Gastroesophageal sphincter (tissue), 4 donors: ENCODE data around the gene LDHAL6B. TPM values are rescaled to one million over a fixed set of nuclear protein-coding genes. Genes with fewer than 3 reads are reported as not detected.

ENCODE experiments used
- ATAC-seq: fragments of 150-250 bp; one replicate; pipeline ENCODE4 v1.9.1; 2016; ENCODE audit warnings: mild to moderate bottlenecking, moderate library complexity
- H3K27ac ChIP-seq, 4 donors: fragments of 200-600 bp; sonication (generic) in 3 of 4; 1 replicate in 3 of 4; 2 replicates in 1 of 4; pipeline ENCODE4 v1.5.1; 2016 to 2019
- H3K27me3 ChIP-seq: fragments of 200-600 bp; sonication (generic); one replicate; pipeline ENCODE4 v1.5.1; 2019
- H3K36me3 ChIP-seq, 2 donors: fragments of 200-600 bp; sonication (generic); one replicate each; pipeline ENCODE4 v1.5.1; 2019; ENCODE audit warnings: control low read depth in 1 of 2
- H3K4me1 ChIP-seq, 3 donors: fragments of 200-600 bp; sonication (generic); 1 replicate in 2 of 3; 2 replicates in 1 of 3; pipeline ENCODE4 v1.5.1; 2016 to 2019; ENCODE audit warnings: control low read depth in 2 of 3
- H3K4me3 ChIP-seq, 2 donors: fragments of 200-600 bp; sonication (generic); one replicate each; pipeline ENCODE4 v1.5.1; 2019; ENCODE audit warnings: mild to moderate bottlenecking in 1 of 2, moderate library complexity in 1 of 2
- H3K9me3 ChIP-seq, 3 donors: fragments of 200-600 bp; sonication (generic); one replicate each; pipeline ENCODE4 v1.5.1; 2017 to 2019; ENCODE audit warnings: control low read depth in 2 of 3
- EP300 ChIP-seq: sonication (generic); formaldehyde crosslinking; IDR thresholded peaks from one replicate; pipeline ENCODE4 v1.6.1; 2017; ENCODE audit warnings: antibody characterized with exemption, mild to moderate bottlenecking
- POLR2A ChIP-seq, 2 donors: fragments of 450-650 bp; IDR thresholded peaks; one replicate each; pipeline ENCODE4 v1.6.1; 2017; ENCODE audit warnings: antibody characterized with exemption in 2 of 2, mild to moderate bottlenecking in 2 of 2, moderate library complexity in 1 of 2
- POLR2AphosphoS5 ChIP-seq: sonication (generic); formaldehyde crosslinking; IDR thresholded peaks from one replicate; pipeline ENCODE4 v1.6.1; 2017; ENCODE audit warnings: antibody characterized with exemption
- WGBS, 2 donors: methylation state at CpG; one replicate each; pipeline ENCODE4 v1.1.5; 2018; ENCODE audit warnings: low coverage in 1 of 2; 5-methylcytosine and 5-hydroxymethylcytosine counted together
- total RNA-seq, 4 donors: library from RNA; depleted of rRNA; stranded (reverse); fragments of >200 nt; gene quantifications; one replicate each; pipeline ENCODE4 v1.1.0, GENCODE V29; 2016
- TF ChIP-seq, protein P1 (sequence below), 4 experiments: fragments of 200-600 bp in 2 of 4; fragments of 450-650 bp in 2 of 4; sonication (generic) in 1 of 4; IDR thresholded peaks; one replicate each; pipeline ENCODE4 v1.5.1; 2017 to 2019; ENCODE audit warnings: antibody characterized with exemption in 4 of 4, mild to moderate bottlenecking in 2 of 4, moderate library complexity in 2 of 4

LDHAL6B gene
- total RNA-seq, 4 donors from 2014 or later: 0.54 TPM; not detected in 3

DNA sequence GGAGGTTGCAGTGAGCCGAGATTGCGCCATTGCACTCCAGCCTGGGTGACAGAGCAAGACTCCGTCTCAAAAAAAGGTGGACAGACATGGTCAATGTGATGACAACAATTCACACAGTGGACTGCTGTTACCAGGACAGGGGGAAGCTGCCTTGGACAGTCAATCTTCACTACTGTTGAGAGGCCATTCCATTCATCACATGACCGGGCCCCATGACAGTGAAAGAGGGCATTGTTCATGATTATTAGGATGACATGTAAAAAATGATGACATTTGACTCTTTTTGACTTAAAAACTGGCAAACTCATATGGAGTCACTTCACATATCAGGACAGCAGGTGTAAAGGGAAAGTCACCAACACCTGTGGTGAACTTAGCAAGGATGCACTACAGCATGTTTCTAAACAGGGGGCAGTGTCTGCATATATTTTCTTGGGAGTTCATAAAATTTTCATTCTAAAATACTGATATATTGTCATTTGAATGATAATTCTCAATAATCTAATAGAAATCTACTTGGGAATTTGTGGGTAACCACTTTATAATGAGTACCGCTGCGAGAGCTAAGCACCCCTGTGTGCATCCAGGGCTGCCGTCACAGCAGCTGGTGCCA is 34.2 kb upstream of the LDHAL6B start:
- no peak overlapping the region for H3K4me3 ChIP-seq

DNA sequence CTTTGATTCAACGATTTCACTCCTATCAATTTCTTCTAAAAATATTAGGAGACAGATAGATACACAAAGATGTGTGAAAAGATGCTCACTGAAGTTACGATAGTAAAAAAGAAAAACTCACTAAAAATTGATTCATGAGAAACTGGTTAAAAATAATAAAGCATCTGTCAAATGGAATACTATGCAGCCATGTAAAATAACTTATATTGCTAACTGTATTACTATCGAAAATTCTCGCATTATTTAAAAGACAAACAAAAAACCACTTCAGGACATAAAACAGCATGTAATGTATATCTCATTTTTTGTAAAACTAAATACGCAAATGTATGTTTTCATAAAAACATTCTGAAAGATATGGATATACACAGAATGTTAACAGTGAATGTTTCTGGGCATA is 33.4 kb upstream of the LDHAL6B start:
- Histone ChIP-seq H3K9me3 (no peaks in the 10 kb centered on the region), H3K36me3 (peaks cover 0 to 71% of the 10 kb centered on the region in 2 donors), H3K27me3 (no peaks in the 10 kb centered on the region), H3K27ac (no peak overlapping the region), H3K4me3 (no peak overlapping the region), H3K4me1 (peaks cover 0 to 31% (median 2%) of the 10 kb centered on the region in 3 donors)
- WGBS, 2 donors: 95 to 96% methylated on average over 5 of the region's 5 CpGs
- TF ChIP-seq EP300 (no peak), POLR2AphosphoS5 (no peak), POLR2A (IDR thresholded peaks at IDR 0.05) (no peak)
- TF ChIP-seq, protein P1, sequence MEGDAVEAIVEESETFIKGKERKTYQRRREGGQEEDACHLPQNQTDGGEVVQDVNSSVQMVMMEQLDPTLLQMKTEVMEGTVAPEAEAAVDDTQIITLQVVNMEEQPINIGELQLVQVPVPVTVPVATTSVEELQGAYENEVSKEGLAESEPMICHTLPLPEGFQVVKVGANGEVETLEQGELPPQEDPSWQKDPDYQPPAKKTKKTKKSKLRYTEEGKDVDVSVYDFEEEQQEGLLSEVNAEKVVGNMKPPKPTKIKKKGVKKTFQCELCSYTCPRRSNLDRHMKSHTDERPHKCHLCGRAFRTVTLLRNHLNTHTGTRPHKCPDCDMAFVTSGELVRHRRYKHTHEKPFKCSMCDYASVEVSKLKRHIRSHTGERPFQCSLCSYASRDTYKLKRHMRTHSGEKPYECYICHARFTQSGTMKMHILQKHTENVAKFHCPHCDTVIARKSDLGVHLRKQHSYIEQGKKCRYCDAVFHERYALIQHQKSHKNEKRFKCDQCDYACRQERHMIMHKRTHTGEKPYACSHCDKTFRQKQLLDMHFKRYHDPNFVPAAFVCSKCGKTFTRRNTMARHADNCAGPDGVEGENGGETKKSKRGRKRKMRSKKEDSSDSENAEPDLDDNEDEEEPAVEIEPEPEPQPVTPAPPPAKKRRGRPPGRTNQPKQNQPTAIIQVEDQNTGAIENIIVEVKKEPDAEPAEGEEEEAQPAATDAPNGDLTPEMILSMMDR (IDR thresholded peaks at IDR 0.05): no peak
- ATAC-seq: no peak

More for the DNA sequence above, 34.2 kb upstream of the LDHAL6B start:
- Histone ChIP-seq H3K9me3 (no peaks in the 10 kb centered on the region), H3K4me1 (peaks cover 0 to 31% (median 2%) of the 10 kb centered on the region in 3 donors), H3K27me3 (no peaks in the 10 kb centered on the region), H3K36me3 (peaks cover 0 to 63% of the 10 kb centered on the region in 2 donors), H3K27ac (no peak overlapping the region)
- no peak for ATAC-seq
- no peak for TF ChIP-seq POLR2AphosphoS5
- TF ChIP-seq, protein P1 (IDR thresholded peaks at IDR 0.05): no peak
- no peak for TF ChIP-seq POLR2A (IDR thresholded peaks at IDR 0.05)
- no peak for TF ChIP-seq EP300
- WGBS, 2 donors: 92 to 98% methylated on average over 4 to 7 of the region's 7 CpGs

DNA sequence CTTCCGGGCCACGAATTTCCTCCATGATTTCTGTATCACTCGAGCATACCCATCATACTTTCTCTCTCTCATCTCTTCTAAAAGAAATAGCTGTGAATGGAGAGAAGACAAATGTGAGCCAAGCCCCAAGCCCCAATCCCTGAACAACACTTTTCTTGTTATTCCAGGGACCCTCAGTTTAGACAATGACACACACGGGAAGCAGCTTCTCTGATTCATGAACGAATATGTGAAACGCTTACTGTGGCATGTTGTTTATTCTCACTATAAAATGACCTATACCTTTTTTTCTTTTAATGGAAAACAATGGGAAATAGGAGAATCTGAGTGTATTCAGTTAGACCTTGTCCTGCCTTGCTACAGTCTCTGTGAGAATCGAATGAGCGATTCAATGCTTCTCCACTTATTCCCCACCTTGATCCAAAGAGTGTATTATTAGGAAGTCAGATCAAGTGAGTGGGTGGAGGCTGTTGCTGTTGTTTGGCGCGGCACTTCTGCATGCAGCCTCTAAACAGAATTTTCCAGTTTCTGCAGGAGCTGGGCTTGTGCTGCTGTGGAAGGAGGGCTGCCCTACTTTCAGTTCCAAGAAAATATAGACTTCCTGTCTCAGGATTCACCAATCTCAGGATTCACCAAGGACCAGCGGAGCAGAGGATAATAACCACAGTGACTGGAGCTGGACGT is 32.4 kb upstream of the LDHAL6B start:
- peak; percentile 6 for ATAC-seq
- no peaks in the 10 kb centered on the region for H3K27me3 ChIP-seq
- H3K27ac ChIP-seq: peak overlapping the region in 2 of 4 donors; percentile 22 to 48

DNA sequence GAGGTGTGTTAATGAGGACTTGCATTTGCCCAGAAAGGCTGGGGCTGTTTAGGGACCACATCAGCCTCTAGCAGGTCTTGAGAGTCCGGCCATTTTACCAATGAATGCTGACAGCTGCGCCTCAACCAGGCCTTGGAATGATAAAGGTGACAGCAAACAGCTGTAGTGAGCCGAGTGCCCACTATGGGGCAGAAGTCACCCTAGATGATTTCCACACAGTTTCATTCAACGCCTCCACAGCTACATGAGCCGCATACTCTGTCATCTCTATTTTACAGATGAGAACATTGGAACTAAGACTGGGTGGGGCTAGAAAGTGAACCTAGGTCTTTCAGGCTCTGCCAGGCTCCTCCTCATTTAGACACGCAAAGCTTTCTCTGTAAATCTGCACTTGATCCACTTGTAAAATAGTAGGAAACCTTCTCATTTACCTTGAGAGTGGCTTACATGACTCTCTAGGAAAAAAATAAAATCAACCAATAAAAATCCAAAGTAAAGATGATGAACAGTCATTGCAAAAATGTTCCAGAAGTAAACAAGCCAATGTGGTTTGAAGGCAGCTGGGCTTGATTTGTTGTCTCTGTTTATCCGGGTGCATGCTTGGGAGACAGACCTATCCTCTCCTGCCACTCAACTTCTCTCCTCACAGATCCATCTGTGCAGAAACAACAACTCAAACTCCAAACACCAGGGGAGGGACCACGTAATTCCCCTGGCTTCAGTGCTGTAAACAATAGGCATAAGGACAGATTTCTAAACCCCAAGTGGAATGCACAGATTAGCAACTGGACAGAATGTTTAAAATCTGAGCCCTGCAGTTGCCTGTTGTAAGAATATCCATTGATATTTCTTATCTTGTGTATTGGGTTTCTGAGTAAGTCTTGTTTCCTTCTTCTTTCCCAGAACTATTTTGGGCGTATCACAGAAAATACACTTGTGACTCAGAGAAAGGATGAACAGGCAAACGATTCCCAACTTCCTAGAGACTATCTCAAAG is 31.5 kb upstream of the LDHAL6B start:
- no peaks in the 10 kb centered on the region for H3K27me3 ChIP-seq
- H3K4me3 ChIP-seq: no peak overlapping the region
- H3K4me1 ChIP-seq: peaks cover 0 to 14% (median 2%) of the 10 kb centered on the region in 3 donors
- WGBS, 2 donors: 29 to 69% methylated on average over 6 to 8 of the region's 10 CpGs
- peak overlapping the region in 3 of 4 donors; percentile 14 to 48 (median 22) for H3K27ac ChIP-seq
- H3K36me3 ChIP-seq: peaks cover 0 to 86% of the 10 kb centered on the region in 2 donors
- TF ChIP-seq, protein P1 (IDR thresholded peaks at IDR 0.05): peak in 3 of 4 experiments; percentile 29 to 59 (median 39)
- no peak for TF ChIP-seq EP300
- peak; percentile 61 for ATAC-seq
- H3K9me3 ChIP-seq: no peaks in the 10 kb centered on the region

More for the DNA sequence above, 32.4 kb upstream of the LDHAL6B start:
- WGBS, 2 donors: 77 to 83% methylated on average over 8 to 10 of the region's 12 CpGs
- Histone ChIP-seq H3K4me3 (no peak overlapping the region), H3K36me3 (peaks cover 0 to 82% of the 10 kb centered on the region in 2 donors), H3K9me3 (no peaks in the 10 kb centered on the region), H3K4me1 (peaks cover 0 to 23% (median 2%) of the 10 kb centered on the region in 3 donors)
- TF ChIP-seq POLR2AphosphoS5: no peak
- TF ChIP-seq, protein P1 (IDR thresholded peaks at IDR 0.05): no peak
- TF ChIP-seq POLR2A (IDR thresholded peaks at IDR 0.05): no peak
- no peak for TF ChIP-seq EP300
